Esophagus squamous epithelium (tissue), 5 donors: ENCODE data around the gene PDGFRA. TPM values are rescaled to one million over a fixed set of nuclear protein-coding genes. Genes with fewer than 3 reads are reported as not detected.

ENCODE experiments used
- DNase-seq: peaks from one replicate; lab custom pipeline; 2025; lab: John Stamatoyannopoulos, UW
- H3K27ac ChIP-seq, 4 donors: fragments of 200-600 bp; sonication (generic); one replicate each; pipeline ENCODE4 v1.5.1; 2016 to 2019; ENCODE audit warnings: mild to moderate bottlenecking in 1 of 4
- H3K27me3 ChIP-seq, 4 donors: fragments of 200-600 bp; sonication (generic); 1 replicate in 3 of 4; 2 replicates in 1 of 4; pipeline versions ENCODE4 v1.5.1 to v1.6.0; 2017 to 2021; ENCODE audit warnings: antibody characterized with exemption in 1 of 4
- H3K36me3 ChIP-seq, 3 donors: fragments of 200-600 bp; sonication (generic); one replicate each; pipeline ENCODE4 v1.5.1; 2016 to 2019
- H3K4me1 ChIP-seq, 3 donors: fragments of 200-600 bp; sonication (generic); one replicate each; pipeline ENCODE4 v1.5.1; 2017 to 2019
- H3K4me3 ChIP-seq, 4 donors: fragments of 200-600 bp; sonication (generic); 1 replicate in 3 of 4; 2 replicates in 1 of 4; pipeline ENCODE4 v1.5.1; 2016 to 2019; ENCODE audit warnings: mild to moderate bottlenecking in 2 of 4, moderate library complexity in 1 of 4
- H3K9me3 ChIP-seq, 3 donors: fragments of 200-600 bp; sonication (generic); one replicate each; pipeline ENCODE4 v1.5.1; 2016 to 2019
- POLR2A ChIP-seq, 4 donors: fragments of 450-650 bp; IDR thresholded peaks; one replicate each; pipeline ENCODE4 v1.6.1; 2017; ENCODE audit warnings: antibody characterized with exemption in 4 of 4, mild to moderate bottlenecking in 4 of 4, moderate library complexity in 3 of 4
- WGBS, 2 donors: methylation state at CpG; one replicate each; pipeline ENCODE4 v1.1.5; 2018; 5-methylcytosine and 5-hydroxymethylcytosine counted together
- intact Hi-C: fragments of 100-400 bp; cut with DNase I; formaldehyde crosslinking; loops from one replicate; pipeline ENCODE4 v1.15.0; 2022
- total RNA-seq, 4 donors: library from RNA; depleted of rRNA; stranded (reverse); fragments of >200 nt; gene quantifications; one replicate each; pipeline ENCODE4 v1.1.0, GENCODE V29; 2016
- TF ChIP-seq, protein P1 (sequence below), 6 experiments: fragments of 450-650 bp in 4 of 6; fragments of 200-600 bp in 2 of 6; sonication (generic) in 2 of 6; IDR thresholded peaks; one replicate each; pipeline ENCODE4 v1.5.1; 2016 to 2019; ENCODE audit warnings: antibody characterized with exemption in 6 of 6, mild to moderate bottlenecking in 4 of 6, moderate library complexity in 4 of 6
- donor health status: DM: yes; HTN: yes; CAD: no.

Gene PDGFRA
- 10 to 100 TPM; 10.8 to 81.8 (median 28.3) TPM for total RNA-seq

DNA sequence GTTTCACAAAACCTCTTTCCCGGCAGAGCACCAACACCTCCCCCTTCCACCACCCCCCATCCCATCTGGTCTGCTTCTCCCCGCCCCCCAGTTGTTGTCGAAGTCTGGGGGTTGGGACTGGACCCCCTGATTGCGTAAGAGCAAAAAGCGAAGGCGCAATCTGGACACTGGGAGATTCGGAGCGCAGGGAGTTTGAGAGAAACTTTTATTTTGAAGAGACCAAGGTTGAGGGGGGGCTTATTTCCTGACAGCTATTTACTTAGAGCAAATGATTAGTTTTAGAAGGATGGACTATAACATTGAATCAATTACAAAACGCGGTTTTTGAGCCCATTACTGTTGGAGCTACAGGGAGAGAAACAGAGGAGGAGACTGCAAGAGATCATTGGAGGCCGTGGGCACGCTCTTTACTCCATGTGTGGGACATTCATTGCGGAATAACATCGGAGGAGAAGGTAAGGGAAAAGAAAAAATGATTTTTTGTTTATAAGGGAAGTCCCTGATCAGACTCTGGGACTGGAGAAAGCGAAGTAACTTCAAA is at the start of gene PDGFRA:
Gene PDGFRA (plus strand): TSS at position 333 of the 541 bp plus-strand sequence. CDS start 29,476 bp downstream, outside the sequence.
- Histone ChIP-seq H3K36me3 (no peaks in the 10 kb centered on the region), H3K9me3 (no peaks in the 10 kb centered on the region), H3K4me3 (peak within 1 kb of the TSS; percentile 36 to 79 (median 60)), H3K27me3 (peaks cover 0 to 100% (median 37%) of the 10 kb centered on the region in 4 donors), H3K27ac (peak within 1 kb of the TSS; percentile 88 to 91 (median 88)), H3K4me1 (peaks cover 46 to 89% (median 66%) of the 10 kb centered on the region in 3 donors)
- no peak for TF ChIP-seq POLR2A (IDR thresholded peaks at IDR 0.05)
- TF ChIP-seq, protein P1, sequence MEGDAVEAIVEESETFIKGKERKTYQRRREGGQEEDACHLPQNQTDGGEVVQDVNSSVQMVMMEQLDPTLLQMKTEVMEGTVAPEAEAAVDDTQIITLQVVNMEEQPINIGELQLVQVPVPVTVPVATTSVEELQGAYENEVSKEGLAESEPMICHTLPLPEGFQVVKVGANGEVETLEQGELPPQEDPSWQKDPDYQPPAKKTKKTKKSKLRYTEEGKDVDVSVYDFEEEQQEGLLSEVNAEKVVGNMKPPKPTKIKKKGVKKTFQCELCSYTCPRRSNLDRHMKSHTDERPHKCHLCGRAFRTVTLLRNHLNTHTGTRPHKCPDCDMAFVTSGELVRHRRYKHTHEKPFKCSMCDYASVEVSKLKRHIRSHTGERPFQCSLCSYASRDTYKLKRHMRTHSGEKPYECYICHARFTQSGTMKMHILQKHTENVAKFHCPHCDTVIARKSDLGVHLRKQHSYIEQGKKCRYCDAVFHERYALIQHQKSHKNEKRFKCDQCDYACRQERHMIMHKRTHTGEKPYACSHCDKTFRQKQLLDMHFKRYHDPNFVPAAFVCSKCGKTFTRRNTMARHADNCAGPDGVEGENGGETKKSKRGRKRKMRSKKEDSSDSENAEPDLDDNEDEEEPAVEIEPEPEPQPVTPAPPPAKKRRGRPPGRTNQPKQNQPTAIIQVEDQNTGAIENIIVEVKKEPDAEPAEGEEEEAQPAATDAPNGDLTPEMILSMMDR (IDR thresholded peaks at IDR 0.05): no peak
- intact Hi-C loops: no loop called here
- no peak for DNase-seq
- 23 to 30% methylated on average over 10 to 11 of the region's 15 CpGs for WGBS, 2 donors

DNA sequence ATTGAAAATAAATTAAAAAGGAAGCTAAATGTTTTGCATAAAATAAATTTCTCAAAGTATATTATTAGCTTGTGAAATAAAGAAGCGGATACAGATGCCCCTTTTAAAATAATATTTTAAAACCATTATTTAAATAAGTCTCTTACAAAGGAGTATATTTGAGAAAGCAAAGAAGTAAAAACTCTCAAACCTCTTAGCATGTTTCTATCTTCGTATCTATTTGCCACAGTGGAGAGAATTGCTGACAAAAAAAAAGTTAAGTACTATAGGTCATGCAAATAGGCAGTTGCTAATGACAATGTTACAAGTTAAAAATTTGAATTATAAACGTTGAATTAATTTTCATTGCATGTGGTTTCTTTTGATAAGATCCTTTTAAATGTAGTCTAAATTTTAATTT is 44.5 kb upstream of the PDGFRA start:
- DNase-seq: no peak
- Histone ChIP-seq H3K36me3 (no peaks in the 10 kb centered on the region), H3K9me3 (no peaks in the 10 kb centered on the region), H3K4me3 (no peak overlapping the region), H3K27ac (no peak overlapping the region), H3K4me1 (no peaks in the 10 kb centered on the region), H3K27me3 (no peaks in the 10 kb centered on the region)
- TF ChIP-seq, protein P1 (IDR thresholded peaks at IDR 0.05): no peak
- no peak for TF ChIP-seq POLR2A (IDR thresholded peaks at IDR 0.05)
- intact Hi-C loops: no loop called here
- 35 to 55% methylated on average over 3 of the region's 3 CpGs for WGBS, 2 donors

DNA sequence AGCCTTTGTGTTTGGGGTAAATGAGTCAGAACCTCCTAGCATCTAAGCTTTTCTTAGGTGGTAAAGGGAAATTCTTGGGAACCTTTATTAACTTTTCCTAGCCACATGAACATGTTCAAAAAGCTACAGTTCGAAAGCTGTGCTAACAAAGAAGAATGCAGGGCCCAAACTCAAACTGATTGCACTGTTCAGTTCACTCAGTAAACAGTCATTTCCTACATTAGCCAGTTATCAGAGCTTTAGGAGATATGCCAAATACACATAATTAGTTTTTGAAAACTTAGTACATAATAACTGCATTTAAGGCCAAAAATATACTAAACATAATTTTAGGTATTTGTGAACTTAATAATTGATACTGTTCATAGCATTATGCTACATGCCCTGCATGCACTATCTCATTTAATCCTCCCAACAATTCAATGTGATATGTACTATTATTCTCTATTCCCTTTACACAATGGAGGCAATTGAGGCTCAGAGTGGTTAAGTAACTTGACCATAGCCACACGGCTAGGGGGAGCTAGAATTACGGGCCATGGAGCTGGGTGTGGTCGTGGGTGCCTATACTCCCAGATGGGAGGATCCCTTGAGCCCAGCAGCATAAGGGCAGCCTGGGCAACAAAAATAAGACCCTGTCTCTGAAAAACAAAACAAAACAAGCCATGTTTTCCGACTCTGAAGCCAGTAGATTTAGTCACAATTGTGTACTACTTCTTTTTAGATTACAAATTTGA is 43.9 kb upstream of the PDGFRA start:
- 59 to 69% methylated on average over 5 of the region's 5 CpGs for WGBS, 2 donors
- Histone ChIP-seq H3K27me3 (no peaks in the 10 kb centered on the region), H3K36me3 (no peaks in the 10 kb centered on the region), H3K4me1 (no peaks in the 10 kb centered on the region), H3K4me3 (no peak overlapping the region), H3K9me3 (no peaks in the 10 kb centered on the region), H3K27ac (no peak overlapping the region)
- no peak for DNase-seq
- intact Hi-C loops: no loop called here
- TF ChIP-seq, protein P1 (IDR thresholded peaks at IDR 0.05): no peak
- TF ChIP-seq POLR2A (IDR thresholded peaks at IDR 0.05): no peak

DNA sequence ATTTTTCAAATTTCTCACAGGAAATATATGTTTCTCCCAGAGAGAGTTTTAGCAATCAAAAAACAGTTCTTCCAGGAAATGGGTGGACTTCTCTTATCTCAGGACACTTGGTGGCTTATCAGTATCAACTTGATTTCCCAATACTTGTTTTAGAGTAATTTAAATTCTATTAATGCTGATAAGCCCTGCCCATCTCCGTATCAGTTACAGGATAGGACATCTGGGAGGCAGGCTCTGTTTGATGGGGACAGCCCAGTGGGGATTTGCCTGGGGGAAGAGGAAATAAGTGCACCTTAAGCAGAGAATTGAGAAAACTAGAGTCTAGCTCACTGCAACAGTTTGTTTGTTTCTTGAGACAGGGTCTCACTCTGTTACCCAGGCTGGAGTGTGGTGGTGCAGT is 43.2 kb upstream of the PDGFRA start:
- Histone ChIP-seq H3K27me3 (no peaks in the 10 kb centered on the region), H3K4me3 (no peak overlapping the region), H3K36me3 (no peaks in the 10 kb centered on the region), H3K9me3 (no peaks in the 10 kb centered on the region), H3K4me1 (no peaks in the 10 kb centered on the region), H3K27ac (no peak overlapping the region)
- 30% methylated on average over 1 of the region's 1 CpG for WGBS, 2 donors
- DNase-seq: no peak
- TF ChIP-seq, protein P1 (IDR thresholded peaks at IDR 0.05): no peak
- TF ChIP-seq POLR2A (IDR thresholded peaks at IDR 0.05): no peak
- intact Hi-C loops: no loop called here

DNA sequence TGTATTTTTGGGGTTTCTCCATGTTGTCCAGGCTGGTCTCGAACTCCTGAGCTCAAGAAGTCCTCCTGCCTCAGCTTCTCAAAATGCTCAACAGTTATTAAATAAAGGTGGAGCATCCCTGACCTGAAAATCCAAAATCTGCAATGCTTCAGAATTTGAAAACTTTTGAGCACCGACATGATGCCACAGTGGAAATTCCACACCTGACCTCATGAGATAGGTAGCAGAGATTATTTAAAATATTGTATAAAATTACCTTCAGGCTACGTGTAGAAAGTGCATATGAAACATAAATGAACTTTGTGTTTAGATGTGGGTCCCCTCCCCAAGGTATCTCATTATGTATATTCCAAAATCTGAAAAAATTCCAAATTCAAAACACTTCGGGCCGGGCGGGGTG is 42.7 kb upstream of the PDGFRA start:
- Histone ChIP-seq H3K36me3 (no peaks in the 10 kb centered on the region), H3K4me1 (no peaks in the 10 kb centered on the region), H3K4me3 (no peak overlapping the region), H3K9me3 (no peaks in the 10 kb centered on the region), H3K27me3 (no peaks in the 10 kb centered on the region), H3K27ac (no peak overlapping the region)
- DNase-seq: no peak
- no peak for TF ChIP-seq POLR2A (IDR thresholded peaks at IDR 0.05)
- TF ChIP-seq, protein P1 (IDR thresholded peaks at IDR 0.05): no peak
- WGBS, 2 donors: 91% methylated on average over 6 of the region's 6 CpGs
- intact Hi-C loops: no loop called here
